LNCaP clone FGC (cell line): Measurements from ENCODE around the gene CNOT1.
"Not testable (repeated sequence)": the region's sequence is repeated elsewhere in the genome, so short reads cannot be mapped to it uniquely, and the experiment has no call there.

Source experiments
- DNase-seq: peaks from one replicate; pipeline ENCODE4 v3.0.0-alpha.2; 2011; ENCODE audit warnings: low read depth
- H3K4me3 ChIP-seq: 2 replicates; pipeline ENCODE4 v1.5.1; 2011; ENCODE audit warnings: mild to moderate bottlenecking, low read depth, low read length, control low read depth
- TF ChIP-seq, protein P1 (sequence below): IDR thresholded peaks from 2 replicates; pipeline ENCODE4 v1.5.1; 2012; ENCODE audit warnings: mild to moderate bottlenecking; ENCODE audit not compliant: control insufficient read depth, insufficient read depth; ENCODE audit errors: extremely low read depth

Gene CNOT1

DNA sequence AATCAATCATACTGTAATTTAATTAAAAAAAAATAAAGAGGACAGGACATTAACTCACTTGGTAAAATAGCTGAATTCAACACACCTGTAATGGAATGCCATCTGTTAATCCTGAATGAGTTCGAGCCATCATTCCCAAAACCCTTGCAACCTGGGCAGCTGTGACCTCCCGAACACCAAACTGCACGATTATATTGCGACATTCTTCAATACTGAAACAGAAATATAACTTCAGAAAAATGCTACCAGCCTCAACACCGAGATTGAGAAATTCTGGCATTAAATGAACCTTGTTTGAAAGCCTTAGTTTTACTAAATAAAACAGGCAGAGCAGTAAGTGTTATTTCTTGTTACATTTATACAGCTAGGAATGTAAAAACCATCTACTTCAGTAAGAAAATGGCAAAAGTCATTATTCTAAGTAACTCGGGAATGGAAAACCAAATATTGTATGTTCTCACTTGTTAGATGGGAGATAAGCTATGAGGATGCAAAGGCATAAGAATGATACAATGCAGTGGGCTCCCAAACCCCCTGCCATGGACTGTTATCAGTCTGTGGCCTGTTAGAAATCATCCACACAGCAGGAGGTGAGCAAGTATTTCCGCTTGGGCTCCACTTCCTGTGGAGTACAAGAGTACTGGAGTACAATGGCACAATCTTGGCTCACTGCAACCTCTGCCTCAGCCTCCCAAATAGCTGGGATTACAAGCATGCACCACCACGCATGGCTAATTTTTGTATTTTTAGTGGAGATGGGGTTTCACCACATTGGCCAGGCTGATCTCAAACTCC, 46.5 kb downstream of the CNOT1 start:
- TF ChIP-seq, protein P1, sequence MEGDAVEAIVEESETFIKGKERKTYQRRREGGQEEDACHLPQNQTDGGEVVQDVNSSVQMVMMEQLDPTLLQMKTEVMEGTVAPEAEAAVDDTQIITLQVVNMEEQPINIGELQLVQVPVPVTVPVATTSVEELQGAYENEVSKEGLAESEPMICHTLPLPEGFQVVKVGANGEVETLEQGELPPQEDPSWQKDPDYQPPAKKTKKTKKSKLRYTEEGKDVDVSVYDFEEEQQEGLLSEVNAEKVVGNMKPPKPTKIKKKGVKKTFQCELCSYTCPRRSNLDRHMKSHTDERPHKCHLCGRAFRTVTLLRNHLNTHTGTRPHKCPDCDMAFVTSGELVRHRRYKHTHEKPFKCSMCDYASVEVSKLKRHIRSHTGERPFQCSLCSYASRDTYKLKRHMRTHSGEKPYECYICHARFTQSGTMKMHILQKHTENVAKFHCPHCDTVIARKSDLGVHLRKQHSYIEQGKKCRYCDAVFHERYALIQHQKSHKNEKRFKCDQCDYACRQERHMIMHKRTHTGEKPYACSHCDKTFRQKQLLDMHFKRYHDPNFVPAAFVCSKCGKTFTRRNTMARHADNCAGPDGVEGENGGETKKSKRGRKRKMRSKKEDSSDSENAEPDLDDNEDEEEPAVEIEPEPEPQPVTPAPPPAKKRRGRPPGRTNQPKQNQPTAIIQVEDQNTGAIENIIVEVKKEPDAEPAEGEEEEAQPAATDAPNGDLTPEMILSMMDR = no peak
- no peak overlapping the region for H3K4me3 ChIP-seq
- no peak for DNase-seq

DNA sequence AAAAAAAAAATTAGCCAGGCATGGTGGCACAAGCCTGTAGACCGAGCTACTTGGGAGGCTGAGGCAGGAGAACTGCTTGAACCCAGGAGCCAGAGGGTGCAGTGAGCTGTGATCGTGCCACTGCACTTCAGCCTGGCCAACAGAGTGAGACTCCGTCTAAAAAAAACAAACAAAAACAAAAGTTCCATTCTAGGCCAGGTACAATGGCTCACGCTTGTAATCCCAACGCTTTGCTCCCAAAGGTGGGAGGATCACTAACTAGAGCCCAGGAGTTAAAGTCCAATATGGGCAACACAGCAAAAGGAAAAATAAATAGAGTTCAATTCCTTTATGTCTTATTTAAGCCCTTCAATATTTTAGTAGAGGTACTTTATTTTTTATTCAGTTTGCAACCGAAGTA, 47.5 kb downstream of the CNOT1 start:
- DNase-seq = no peak
- H3K4me3 ChIP-seq = no peak overlapping the region
- TF ChIP-seq, protein P1 = no peak

DNA sequence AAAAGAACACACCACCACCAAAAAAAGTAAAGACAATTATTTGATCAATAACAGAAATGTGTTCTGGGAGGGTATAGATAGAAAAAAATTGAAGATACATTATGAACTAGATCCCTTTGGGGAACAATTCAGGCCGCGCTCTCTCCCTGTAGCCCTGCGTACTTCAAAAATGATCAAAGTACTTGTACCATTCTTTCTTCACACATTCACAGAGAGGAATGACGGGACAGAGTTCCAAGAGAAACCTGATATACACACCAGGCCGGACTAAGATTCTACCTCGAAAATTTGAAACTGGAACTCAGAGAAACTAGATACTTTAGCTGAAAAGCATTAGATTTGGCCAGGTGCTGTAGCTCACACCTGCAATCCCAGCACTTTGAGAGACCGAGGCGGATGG, 50.0 kb downstream of the CNOT1 start:
- TF ChIP-seq, protein P1 = no peak
- no peak for DNase-seq
- no peak overlapping the region for H3K4me3 ChIP-seq

DNA sequence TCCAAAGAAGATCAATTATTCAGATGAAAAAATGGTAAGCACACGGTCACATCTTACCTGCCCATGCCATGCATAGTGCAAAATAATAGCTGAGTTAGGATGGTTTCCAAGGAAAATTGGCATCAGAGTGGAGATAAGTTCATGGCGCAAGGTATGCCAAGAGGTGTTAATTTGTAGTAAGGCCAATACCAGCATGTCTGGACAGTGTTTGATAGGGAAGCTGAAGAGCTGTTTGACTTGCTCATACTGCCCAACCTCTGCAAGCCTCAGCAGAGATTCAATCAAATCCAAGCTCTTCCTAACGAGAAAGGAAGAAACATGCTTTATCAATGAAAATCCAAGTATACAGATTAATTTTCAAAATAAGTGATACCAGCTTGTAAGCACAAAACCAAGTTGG, 51.0 kb downstream of the CNOT1 start:
- H3K4me3 ChIP-seq = no peak overlapping the region
- DNase-seq = no peak
- TF ChIP-seq, protein P1 = no peak

DNA sequence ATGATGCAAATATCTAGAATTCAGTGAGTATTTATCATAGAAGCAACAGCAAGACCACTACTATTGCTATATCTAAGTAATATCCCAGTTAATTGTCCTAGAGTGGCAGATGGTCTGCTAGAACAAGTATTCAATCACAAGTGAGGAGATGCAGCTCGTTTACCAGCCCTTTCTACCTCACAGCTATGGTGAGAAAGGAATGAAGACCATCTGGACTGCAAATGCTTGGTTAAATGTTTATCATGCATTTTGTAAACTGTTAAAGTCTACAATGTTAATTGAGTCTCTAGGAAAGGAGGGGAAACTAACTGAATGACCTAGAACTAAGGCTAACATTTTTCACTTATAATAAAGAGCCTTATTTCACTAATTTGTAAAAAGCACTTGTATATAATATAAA, 52.5 kb downstream of the CNOT1 start:
- no peak overlapping the region for H3K4me3 ChIP-seq
- no peak for DNase-seq
- TF ChIP-seq, protein P1 = no peak

DNA sequence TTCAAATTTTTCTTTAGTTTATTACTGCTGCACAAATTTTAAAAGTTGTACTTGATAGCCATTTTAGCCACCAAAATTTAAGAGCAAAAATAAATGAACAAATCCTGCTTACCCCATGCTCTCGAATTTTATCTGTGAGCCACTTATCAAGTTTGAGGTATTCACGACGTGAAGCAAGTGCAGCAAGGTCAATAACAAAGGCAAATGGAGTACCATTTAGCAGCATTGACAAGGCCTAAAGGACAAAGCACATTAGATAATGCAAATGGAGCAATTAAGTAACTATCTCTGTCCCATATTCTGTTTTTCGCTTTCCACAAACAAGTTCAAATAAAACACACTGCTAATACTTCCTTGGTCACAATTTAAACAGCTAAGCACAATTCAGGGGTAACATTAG, 54.7 kb downstream of the CNOT1 start:
- H3K4me3 ChIP-seq = no peak overlapping the region
- DNase-seq = no peak
- TF ChIP-seq, protein P1 = no peak

DNA sequence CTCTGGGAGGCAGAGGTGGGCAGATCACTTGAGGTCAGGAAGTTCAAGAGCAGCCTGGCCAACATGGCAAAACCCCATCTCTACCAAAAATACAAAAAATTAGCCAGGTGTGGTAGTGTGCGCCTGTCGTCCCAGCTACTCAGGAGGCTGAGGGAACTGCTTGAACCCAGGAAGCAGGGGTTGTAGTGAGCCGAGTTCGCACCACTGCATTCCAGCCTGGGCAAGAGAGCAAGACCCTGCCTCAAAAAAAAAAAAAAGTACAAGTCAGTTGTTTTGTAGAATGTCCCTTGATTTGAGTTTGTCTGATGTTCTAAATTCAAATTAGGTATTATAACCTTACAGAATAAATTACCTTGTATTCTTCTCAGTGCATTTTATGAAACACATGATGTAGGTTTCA, 63.9 kb downstream of the CNOT1 start:
- H3K4me3 ChIP-seq = not testable (repeated sequence)

More for the DNA sequence above, 63.9 kb downstream of the CNOT1 start:
- DNase-seq = not testable (repeated sequence)
